ENCODE results near the gene SDHAF2. TPM values are rescaled to one million over a fixed set of nuclear protein-coding genes. Genes with fewer than 3 reads are reported as not detected.

Gene SDHAF2
- total and polyA plus RNA-seq, 2 of the 13 experiments (the other 11 are each of a cell fraction or from before 2014, with no cell fraction given): 44.2 to 70.4 TPM

GRCh38 chr11:61404103-61404502 lies 25.8 kb upstream of the SDHAF2 start:
- POLR2A ChIA-PET: interaction anchor here (0.8 to 1.2 kb wide), 2 partner anchors 11 to 26 kb away, joined by 3 to 10 read pairs; partner anchors contain the start of genes CPSF7, SDHAF2 and TMEM216
- BruUV-seq (replicated peaks): TSS peak; percentile 17

More at GRCh38 chr11:61404103-61404502, 25.8 kb upstream of the SDHAF2 start:
- Histone ChIP-seq H3K4me3 (replicated peaks in 1 of 3; ENCODE audit: insufficient read depth in 1 of 3, low read depth in 2 of 3, low read length in 3 of 3) (no peak overlapping the region), H3K4me2 (ENCODE audit: low read depth, low read length) (no peak overlapping the region), H3K9me3 (ENCODE audit: low read length) (no peaks in the 10 kb centered on the region), H3K27me3 (ENCODE audit: control insufficient read depth in 1 of 2, insufficient read depth in 2 of 2, low read length in 2 of 2) (no peaks in the 10 kb centered on the region), H3K4me1 (ENCODE audit: insufficient read depth, low read length) (no peaks in the 10 kb centered on the region), H3K36me3 (replicated peaks in 1 of 2; ENCODE audit: control insufficient read depth in 1 of 2, insufficient read depth in 2 of 2, low read length in 2 of 2) (peaks cover 36 to 63% of the 10 kb centered on the region in 2 experiments), H2AFZ (ENCODE audit: low read length) (no peak overlapping the region), H3K9ac (ENCODE audit: insufficient read depth, low read depth, low read length) (no peak overlapping the region), H3K27ac (ENCODE audit: extremely low read length, insufficient read depth, low read length) (no peak overlapping the region), H3K79me2 (ENCODE audit: insufficient read depth, low read length) (no peaks in the 10 kb centered on the region), H4K20me1 (ENCODE audit: insufficient read depth, low read length) (no peaks in the 10 kb centered on the region)
- no peak for DNase-seq (ENCODE audit: low spot score)
- in situ Hi-C loops (cut with HindIII; ENCODE audit: extremely low pct_ligation_motif_present, low pct_unique_long_range_greater_than_20kb): no loop called here
- FAIRE-seq: no peak
- intact Hi-C loops (cut with micrococcal nuclease; ENCODE audit: unreplicated experiment): no loop called here
- CTCF ChIA-PET (ENCODE audit: low intra/inter-chr PET ratio, low total read pairs): no interaction called here
- no peak for TF ChIP-seq TERF1 (CRISPR knock-in tag; IDR thresholded peaks at IDR 0.05)
- TF ChIP-seq ZBTB49 (CRISPR knock-in tag; IDR thresholded peaks at IDR 0.05; ENCODE audit: borderline replicate concordance): no peak
- no peak for TF ChIP-seq ZNF326 (CRISPR knock-in tag; IDR thresholded peaks at IDR 0.05; ENCODE audit: borderline replicate concordance)
- TF ChIP-seq ZNF451 (CRISPR knock-in tag; IDR thresholded peaks at IDR 0.05): no peak
- TF ChIP-seq E2F1 (CRISPR knock-in tag; IDR thresholded peaks at IDR 0.05): no peak
- no peak for TF ChIP-seq PLSCR1 (CRISPR knock-in tag; IDR thresholded peaks at IDR 0.05; ENCODE audit: borderline replicate concordance)
- WGBS (ENCODE audit: low lambda C conversion rate): over 99% methylated on average over 5 of the region's 5 CpGs
- no peak for ATAC-seq
